ENCODE results near the gene CMTM4.

DNA sequence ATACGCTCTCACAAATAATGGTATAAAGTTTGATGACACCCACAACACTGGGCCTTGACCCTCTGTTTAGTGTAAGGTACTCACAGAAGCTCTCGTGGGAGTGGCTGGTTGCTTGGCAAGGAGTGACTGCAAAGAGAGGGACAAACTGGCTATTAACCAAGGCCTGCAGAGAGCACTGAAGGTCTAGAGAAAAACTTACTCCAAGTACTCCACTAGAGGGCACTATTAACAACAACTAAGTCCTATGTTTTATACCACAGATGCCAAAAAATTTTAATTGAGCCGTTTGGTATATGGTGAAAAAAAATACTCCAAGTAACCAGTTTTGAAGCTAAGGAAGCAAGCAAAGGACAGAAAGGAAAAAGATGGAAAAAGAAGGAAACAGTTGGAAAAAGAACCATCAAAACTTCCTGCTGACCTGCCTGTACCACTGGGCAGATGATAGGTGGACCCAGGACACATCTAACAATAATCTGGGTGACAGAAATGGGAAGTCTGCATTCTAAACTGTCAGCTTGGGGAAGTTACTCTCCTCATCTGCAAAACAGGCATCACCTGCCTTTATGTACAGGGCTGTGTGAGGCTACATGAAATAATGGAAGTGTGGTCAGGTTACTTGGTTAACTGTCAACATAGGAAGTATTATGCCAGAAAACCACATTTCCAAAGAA, 31.7 kb upstream of the CMTM4 start:
- no peak for TF ChIP-seq POLR2A (IDR thresholded peaks at IDR 0.05)
- TF ChIP-seq, protein P1, sequence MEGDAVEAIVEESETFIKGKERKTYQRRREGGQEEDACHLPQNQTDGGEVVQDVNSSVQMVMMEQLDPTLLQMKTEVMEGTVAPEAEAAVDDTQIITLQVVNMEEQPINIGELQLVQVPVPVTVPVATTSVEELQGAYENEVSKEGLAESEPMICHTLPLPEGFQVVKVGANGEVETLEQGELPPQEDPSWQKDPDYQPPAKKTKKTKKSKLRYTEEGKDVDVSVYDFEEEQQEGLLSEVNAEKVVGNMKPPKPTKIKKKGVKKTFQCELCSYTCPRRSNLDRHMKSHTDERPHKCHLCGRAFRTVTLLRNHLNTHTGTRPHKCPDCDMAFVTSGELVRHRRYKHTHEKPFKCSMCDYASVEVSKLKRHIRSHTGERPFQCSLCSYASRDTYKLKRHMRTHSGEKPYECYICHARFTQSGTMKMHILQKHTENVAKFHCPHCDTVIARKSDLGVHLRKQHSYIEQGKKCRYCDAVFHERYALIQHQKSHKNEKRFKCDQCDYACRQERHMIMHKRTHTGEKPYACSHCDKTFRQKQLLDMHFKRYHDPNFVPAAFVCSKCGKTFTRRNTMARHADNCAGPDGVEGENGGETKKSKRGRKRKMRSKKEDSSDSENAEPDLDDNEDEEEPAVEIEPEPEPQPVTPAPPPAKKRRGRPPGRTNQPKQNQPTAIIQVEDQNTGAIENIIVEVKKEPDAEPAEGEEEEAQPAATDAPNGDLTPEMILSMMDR (IDR thresholded peaks at IDR 0.05): peak; percentile 60 to 75 (median 66)
